Nephron progenitor cell (in vitro differentiated cells): ENCODE measurements around the gene TBRG4.

Experiments used
- DNase-seq: peaks from one replicate; pipeline ENCODE4 v3.0.0; 2021
- H3K27ac Mint-ChIP-seq: 2 replicates; pipeline ENCODE4 v1.8.0; 2021; ENCODE audit warnings: mild to moderate bottlenecking, moderate library complexity, mixed read lengths
- H3K27me3 Mint-ChIP-seq: 2 replicates; pipeline ENCODE4 v1.8.0; 2021; ENCODE audit warnings: mild to moderate bottlenecking, low read depth, mixed read lengths; ENCODE audit not compliant: poor library complexity
- H3K36me3 Mint-ChIP-seq: 2 replicates; pipeline ENCODE4 v1.8.0; 2021; ENCODE audit warnings: low read depth, mixed read lengths
- H3K4me1 Mint-ChIP-seq: 2 replicates; pipeline ENCODE4 v1.8.0; 2021; ENCODE audit warnings: mixed read lengths
- H3K4me3 Mint-ChIP-seq: 2 replicates; pipeline ENCODE4 v1.8.0; 2021; ENCODE audit warnings: mild to moderate bottlenecking, moderate library complexity, mixed read lengths
- H3K9me3 Mint-ChIP-seq: 2 replicates; pipeline ENCODE4 v1.8.0; 2021; ENCODE audit warnings: mild to moderate bottlenecking, moderate library complexity, mixed read lengths
- CTCF ChIP-seq: fragments of 200-600 bp; sonication (generic); IDR thresholded peaks from 2 replicates; pipeline ENCODE4 v1.5.0; 2021; ENCODE audit warnings: antibody characterized with exemption

The TBRG4 gene

GRCh38 chr7:45153233-45153632 is 41.7 kb upstream of the TBRG4 start:
- Mint-ChIP-seq H3K36me3 (no peaks in the 10 kb centered on the region), H3K27me3 (peaks cover 52% of the 10 kb centered on the region), H3K4me1 (peaks cover 11% of the 10 kb centered on the region), H3K27ac (no peak overlapping the region), H3K9me3 (no peaks in the 10 kb centered on the region), H3K4me3 (no peak overlapping the region)
- TF ChIP-seq CTCF, result no peak
- DNase-seq, result no peak

- no peak overlapping the region for H3K27ac Mint-ChIP-seq
- DNase-seq, result no peak
- no peak overlapping the region for H3K4me3 Mint-ChIP-seq
- H3K4me1 Mint-ChIP-seq, result peaks cover 11% of the 10 kb centered on the region
- H3K9me3 Mint-ChIP-seq, result no peaks in the 10 kb centered on the region
- TF ChIP-seq CTCF, result no peak
- H3K36me3 Mint-ChIP-seq, result no peaks in the 10 kb centered on the region
- H3K27me3 Mint-ChIP-seq, result peaks cover 46% of the 10 kb centered on the region
These were observed 40.5 kb upstream of the TBRG4 start for GRCh38 chr7:45151967-45152366.

- Mint-ChIP-seq H3K27ac (no peak overlapping the region), H3K4me1 (peaks cover 11% of the 10 kb centered on the region), H3K27me3 (peaks cover 41% of the 10 kb centered on the region), H3K36me3 (no peaks in the 10 kb centered on the region), H3K9me3 (no peaks in the 10 kb centered on the region), H3K4me3 (no peak overlapping the region)
- no peak for TF ChIP-seq CTCF
- DNase-seq, result no peak
These were observed 39.7 kb upstream of the TBRG4 start for GRCh38 chr7:45151131-45151684.

- Mint-ChIP-seq H3K9me3 (no peaks in the 10 kb centered on the region), H3K27me3 (peaks cover 34% of the 10 kb centered on the region), H3K36me3 (no peaks in the 10 kb centered on the region), H3K4me1 (peaks cover 11% of the 10 kb centered on the region), H3K4me3 (no peak overlapping the region), H3K27ac (no peak overlapping the region)
- no peak for DNase-seq
- TF ChIP-seq CTCF, result no peak
These were observed 38.7 kb upstream of the TBRG4 start for GRCh38 chr7:45150199-45150598.

GRCh38 chr7:45149606-45150005 is 38.1 kb upstream of the TBRG4 start:
- Mint-ChIP-seq H3K9me3 (no peaks in the 10 kb centered on the region), H3K27ac (no peak overlapping the region), H3K4me3 (no peak overlapping the region), H3K4me1 (peaks cover 11% of the 10 kb centered on the region), H3K36me3 (no peaks in the 10 kb centered on the region), H3K27me3 (peaks cover 28% of the 10 kb centered on the region)
- no peak for TF ChIP-seq CTCF
- no peak for DNase-seq

GRCh38 chr7:45148653-45148973 is 37.1 kb upstream of the TBRG4 start:
- Mint-ChIP-seq H3K4me1 (peaks cover 11% of the 10 kb centered on the region), H3K27me3 (peaks cover 26% of the 10 kb centered on the region), H3K9me3 (no peaks in the 10 kb centered on the region), H3K36me3 (no peaks in the 10 kb centered on the region), H3K4me3 (no peak overlapping the region), H3K27ac (no peak overlapping the region)
- no peak for TF ChIP-seq CTCF
- DNase-seq, result no peak
